Measurements from ENCODE around the gene PLA2G4D.

PLA2G4D gene

GRCh38 chr15:42072141-42072685, 22.1 kb downstream of the PLA2G4D start:
- DNase-seq = no peak

- no peak for DNase-seq
Measured at GRCh38 chr15:42071717-42072116, 22.6 kb downstream of the PLA2G4D start.

DNA sequence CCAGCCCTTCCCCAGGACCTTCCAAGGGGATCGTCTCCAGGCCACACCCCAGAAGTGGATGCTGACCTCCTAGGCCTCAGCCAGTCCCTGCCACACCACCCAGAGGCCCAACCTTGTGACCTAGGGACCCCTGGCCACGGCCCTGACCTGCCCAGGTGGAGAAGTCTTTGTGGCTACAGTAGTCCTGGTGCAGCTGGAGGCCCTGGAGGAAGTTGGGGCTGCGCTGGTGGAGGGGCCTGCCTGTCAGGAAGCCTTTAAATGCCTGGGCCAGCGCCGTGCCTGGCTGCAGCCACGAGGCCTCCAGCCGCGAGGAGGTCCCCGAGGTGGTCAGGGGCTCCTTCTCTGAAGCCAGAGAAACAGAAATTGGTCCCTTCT, 23.4 kb downstream of the PLA2G4D start:
- DNase-seq = no peak

DNA sequence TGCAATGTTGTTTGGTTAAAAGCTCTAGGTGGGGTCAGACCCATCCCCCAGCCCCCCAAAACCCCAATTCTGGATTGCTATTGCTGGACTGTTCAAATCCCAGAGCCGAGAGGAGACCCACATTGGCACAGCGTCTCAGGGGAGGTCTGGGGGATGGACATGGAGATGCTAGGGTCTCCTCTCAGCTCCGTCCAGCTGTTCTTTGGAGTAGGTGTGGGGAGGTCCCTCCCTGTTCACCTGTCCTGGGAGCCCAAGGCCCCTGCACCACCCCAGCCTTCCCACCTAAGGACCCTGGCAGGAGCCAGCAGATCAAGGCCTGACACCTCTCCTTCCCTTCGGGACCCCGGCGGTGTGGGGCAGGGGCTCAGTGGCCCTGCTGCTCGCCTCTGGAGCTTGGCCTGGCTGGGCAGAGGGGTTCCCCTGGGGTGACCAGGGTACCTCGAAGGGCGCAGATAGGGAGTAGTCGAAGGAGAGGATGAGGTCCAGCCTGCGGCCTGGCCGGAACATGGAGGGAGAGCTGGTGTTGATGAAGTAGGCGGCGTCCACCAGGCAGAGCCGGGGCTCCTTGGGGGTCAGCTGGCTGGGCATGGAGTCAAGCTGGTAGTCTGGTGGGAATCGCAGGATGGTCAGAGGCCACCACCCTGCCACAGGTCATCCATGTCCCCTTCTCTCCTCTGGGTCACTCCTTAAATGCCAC, 23.9 kb downstream of the PLA2G4D start:
- DNase-seq = no peak

- DNase-seq = no peak
Measured at GRCh38 chr15:42069496-42070278, 24.7 kb downstream of the PLA2G4D start.

GRCh38 chr15:42069025-42069424, 25.3 kb downstream of the PLA2G4D start:
- no peak for DNase-seq

- no peak for DNase-seq
Measured at GRCh38 chr15:42068601-42069000, 25.8 kb downstream of the PLA2G4D start.

- peak in 1 of 56 donors; percentile 9 for DNase-seq
Measured at GRCh38 chr15:42066764-42067415, 27.5 kb downstream of the PLA2G4D start.

DNA sequence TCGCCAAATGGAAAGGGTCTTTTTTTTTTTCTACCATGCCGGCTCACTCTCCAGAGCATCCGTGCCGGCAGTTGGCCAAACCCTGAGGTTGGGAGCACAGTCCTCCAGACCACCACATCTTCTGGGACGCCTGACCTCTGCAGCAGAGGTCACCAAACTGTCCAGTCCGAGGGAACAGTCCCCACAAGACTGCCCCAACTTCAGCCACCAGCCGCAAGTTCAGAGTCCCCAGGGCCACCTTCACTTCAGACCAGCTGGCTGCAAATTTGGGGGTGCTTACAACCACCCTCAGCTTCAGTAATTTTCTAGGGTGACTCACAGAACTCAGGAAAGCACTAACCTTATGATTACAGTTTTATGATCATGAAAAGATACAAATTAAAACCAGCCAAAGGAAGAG, 28.9 kb downstream of the PLA2G4D start:
- no peak for DNase-seq

DNA sequence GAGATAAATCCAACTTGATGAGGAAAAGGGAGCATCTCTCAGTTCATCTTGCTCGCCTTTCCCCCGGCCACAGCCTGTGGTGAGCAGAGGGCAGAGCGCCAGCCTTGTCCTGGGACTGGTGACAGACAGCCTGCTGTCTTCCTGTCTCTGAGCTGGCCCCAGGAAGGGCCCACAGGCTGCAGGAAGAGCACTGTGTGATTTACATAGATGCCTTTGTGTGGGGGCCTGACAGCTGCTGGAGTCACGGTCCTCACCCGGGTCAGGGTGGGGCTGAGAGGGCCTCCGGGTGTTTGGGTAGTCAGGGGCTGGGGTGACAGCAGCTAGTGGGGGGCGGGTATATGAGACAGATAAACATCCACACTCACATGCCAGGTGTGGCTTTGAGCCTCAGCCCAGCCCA, 29.3 kb downstream of the PLA2G4D start:
- DNase-seq = peak in 18 of 56 donors; percentile 9 to 60 (median 28)

DNA sequence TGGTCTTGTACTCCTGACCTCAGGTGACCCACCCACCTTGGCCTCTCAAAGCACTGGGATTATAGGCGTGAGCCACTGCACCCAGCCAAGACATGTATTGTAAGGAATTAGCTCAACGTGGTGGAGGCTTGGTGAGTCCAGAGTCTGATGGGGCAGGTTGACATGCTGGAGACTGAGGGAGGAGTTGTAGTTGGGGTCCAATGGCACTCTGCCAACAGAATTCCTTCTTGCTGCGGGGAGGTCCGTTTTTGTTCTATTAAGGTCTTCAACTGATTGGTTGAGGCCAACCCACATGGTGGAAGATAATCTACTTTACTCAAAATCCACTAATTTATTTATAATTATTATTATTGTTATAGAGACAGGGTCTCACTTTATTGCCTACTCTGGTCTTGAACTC, 30.1 kb downstream of the PLA2G4D start:
- DNase-seq = no peak

- no peak for DNase-seq
Measured at GRCh38 chr15:42063122-42063848, 31.1 kb downstream of the PLA2G4D start.

- no peak for DNase-seq
Measured at GRCh38 chr15:42062284-42062806, 32.0 kb downstream of the PLA2G4D start.

- DNase-seq = no peak
Measured at GRCh38 chr15:42060797-42061196, 33.6 kb downstream of the PLA2G4D start.

- no peak for DNase-seq
Measured at GRCh38 chr15:42060477-42060763, 33.9 kb downstream of the PLA2G4D start.

GRCh38 chr15:42059661-42060476, 34.5 kb downstream of the PLA2G4D start:
- peak in 17 of 56 donors; percentile 4 to 63 (median 20) for DNase-seq

DNA sequence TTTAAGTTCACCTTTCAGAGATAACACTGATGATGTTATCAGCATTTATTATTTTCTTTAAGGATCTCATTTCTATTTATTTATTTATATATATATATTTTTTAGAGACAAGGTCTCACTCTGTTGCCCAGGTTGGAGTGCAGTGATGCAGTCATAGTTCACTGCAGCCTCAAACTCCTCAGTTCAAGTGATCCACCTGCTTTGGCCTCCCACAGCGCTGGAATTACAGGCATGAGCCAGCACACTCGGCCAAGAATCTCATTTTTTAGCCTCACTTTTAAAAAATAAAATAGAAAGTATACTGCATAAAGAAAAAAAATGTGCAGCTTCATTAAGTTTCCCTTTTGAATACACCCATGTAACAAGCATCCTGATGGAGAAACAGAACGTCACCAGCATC, 35.6 kb downstream of the PLA2G4D start:
- DNase-seq = no peak

DNA sequence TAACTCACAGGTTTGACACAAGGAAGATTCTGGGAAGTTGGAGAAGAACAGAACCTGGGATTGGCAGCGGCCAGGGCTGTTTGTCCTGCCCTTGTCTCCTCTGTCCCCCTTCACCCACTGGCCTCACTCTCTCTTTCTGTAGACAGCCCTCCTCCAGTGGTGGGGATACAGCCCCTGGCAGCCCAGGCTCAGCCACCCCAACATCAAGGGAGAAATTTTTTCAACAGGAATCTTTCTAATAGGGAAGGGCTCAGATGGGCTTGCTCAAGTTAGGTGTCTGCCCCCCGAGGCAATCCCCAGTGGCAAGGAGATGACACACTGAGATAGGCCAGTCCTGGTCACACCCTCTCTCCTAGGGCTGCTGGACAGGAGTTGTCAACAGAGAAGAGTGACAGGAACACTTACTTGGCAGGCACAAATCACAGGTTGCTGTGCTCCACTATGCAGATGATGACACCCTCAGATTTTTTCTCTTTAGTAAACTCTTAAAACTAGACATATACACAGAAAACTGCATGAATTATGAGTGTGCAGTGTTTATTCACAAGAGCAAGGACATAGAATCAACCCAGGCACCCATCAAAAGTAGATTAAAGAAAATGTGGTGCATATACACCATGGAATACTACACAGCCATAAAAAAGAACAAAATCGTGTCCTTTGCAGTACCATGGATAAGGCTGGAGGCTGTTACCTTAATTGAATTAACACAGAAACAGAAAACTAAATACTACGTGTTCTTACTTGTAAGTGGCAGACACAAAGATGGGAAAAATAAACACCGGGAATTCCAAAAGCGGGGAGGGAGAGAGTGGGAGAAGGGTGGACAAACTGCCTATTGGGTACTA, 36.3 kb downstream of the PLA2G4D start:
- DNase-seq = no peak

Data from amygdala (tissue), 56 donors.